Mesothelial cell of epicardium (in vitro differentiated cells): ENCODE results near the gene SERTM1. TPM values are rescaled to one million over a fixed set of nuclear protein-coding genes. Genes with fewer than 3 reads are reported as not detected.

ENCODE experiments used
- DNase-seq, 2 experiments: peaks; one replicate each; pipeline ENCODE4 v3.0.0; 2021; ENCODE audit warnings: low spot score in 2 of 2; ENCODE audit not compliant: unreplicated experiment in 2 of 2
- H3K27ac Mint-ChIP-seq: 2 replicates; pipeline ENCODE4 v1.8.0; 2021; ENCODE audit warnings: mixed read lengths
- H3K27me3 Mint-ChIP-seq: 2 replicates; pipeline ENCODE4 v1.8.0; 2021; ENCODE audit warnings: low read depth, mixed read lengths
- H3K36me3 Mint-ChIP-seq: 2 replicates; pipeline ENCODE4 v1.8.0; 2021; ENCODE audit warnings: mixed read lengths
- H3K4me1 Mint-ChIP-seq: 2 replicates; pipeline ENCODE4 v1.8.0; 2021; ENCODE audit warnings: mixed read lengths
- H3K4me3 Mint-ChIP-seq: 2 replicates; pipeline ENCODE4 v1.8.0; 2021; ENCODE audit warnings: mild to moderate bottlenecking, moderate library complexity, mixed read lengths
- H3K9me3 Mint-ChIP-seq: 2 replicates; pipeline ENCODE4 v1.8.0; 2021; ENCODE audit warnings: mixed read lengths
- CTCF ChIP-seq: fragments of 200-600 bp; sonication (generic); IDR thresholded peaks from one replicate; pipeline ENCODE4 v1.5.0; 2021; ENCODE audit warnings: antibody characterized with exemption; ENCODE audit not compliant: unreplicated experiment
- total RNA-seq: library from RNA; stranded (reverse); gene quantifications from 3 replicates; pipeline ENCODE4 v1.2.1, GENCODE V29; 2021

The SERTM1 gene
- total RNA-seq, 1 donor from 2014 or later, result 2.6 TPM

GRCh38 chr13:36650611-36651010 is 23.2 kb upstream of the SERTM1 start:
- H3K27me3 Mint-ChIP-seq, result no peaks in the 10 kb centered on the region
- no peaks in the 10 kb centered on the region for H3K36me3 Mint-ChIP-seq
- no peaks in the 10 kb centered on the region for H3K4me1 Mint-ChIP-seq
- H3K27ac Mint-ChIP-seq, result no peak overlapping the region
- no peak for DNase-seq
- H3K9me3 Mint-ChIP-seq, result peaks cover 10% of the 10 kb centered on the region
- TF ChIP-seq CTCF, result no peak
- no peak overlapping the region for H3K4me3 Mint-ChIP-seq

GRCh38 chr13:36665630-36666029 is 8.2 kb upstream of the SERTM1 start:
- H3K4me1 Mint-ChIP-seq, result peaks cover 21% of the 10 kb centered on the region
- H3K36me3 Mint-ChIP-seq, result no peaks in the 10 kb centered on the region
- no peak overlapping the region for H3K27ac Mint-ChIP-seq
- H3K27me3 Mint-ChIP-seq, result peaks cover 23% of the 10 kb centered on the region
- H3K4me3 Mint-ChIP-seq, result no peak overlapping the region
- DNase-seq, result no peak
- peaks cover 4% of the 10 kb centered on the region for H3K9me3 Mint-ChIP-seq
- TF ChIP-seq CTCF, result no peak

- DNase-seq, result no peak
- Mint-ChIP-seq H3K9me3 (peaks cover 4% of the 10 kb centered on the region), H3K27ac (peak overlapping the region; percentile 2), H3K27me3 (peaks cover 34% of the 10 kb centered on the region), H3K36me3 (no peaks in the 10 kb centered on the region), H3K4me3 (no peak overlapping the region), H3K4me1 (peaks cover 21% of the 10 kb centered on the region)
- no peak for TF ChIP-seq CTCF
Measured at GRCh38 chr13:36666477-36667229, 7.2 kb upstream of the SERTM1 start.

GRCh38 chr13:36668316-36668715 is 5.5 kb upstream of the SERTM1 start:
- H3K36me3 Mint-ChIP-seq, result no peaks in the 10 kb centered on the region
- peaks cover 22% of the 10 kb centered on the region for H3K4me1 Mint-ChIP-seq
- no peak for TF ChIP-seq CTCF
- DNase-seq, result no peak
- no peak overlapping the region for H3K27ac Mint-ChIP-seq
- no peak overlapping the region for H3K4me3 Mint-ChIP-seq
- peaks cover 50% of the 10 kb centered on the region for H3K27me3 Mint-ChIP-seq
- peaks cover 4% of the 10 kb centered on the region for H3K9me3 Mint-ChIP-seq

- peaks cover 4% of the 10 kb centered on the region for H3K9me3 Mint-ChIP-seq
- TF ChIP-seq CTCF, result no peak
- no peaks in the 10 kb centered on the region for H3K36me3 Mint-ChIP-seq
- H3K4me3 Mint-ChIP-seq, result peak overlapping the region; percentile 82
- no peak overlapping the region for H3K27ac Mint-ChIP-seq
- H3K27me3 Mint-ChIP-seq, result peaks cover 89% of the 10 kb centered on the region
- no peak for DNase-seq
- peaks cover 14% of the 10 kb centered on the region for H3K4me1 Mint-ChIP-seq
Measured at GRCh38 chr13:36673352-36673751, 468 bp upstream of the SERTM1 start.
